Astrocyte (in vitro differentiated cells and primary cell): ENCODE measurements around the gene ESAM.

Source experiments
- EZH2 ChIP-seq: IDR thresholded peaks from 2 replicates; pipeline ENCODE4 v1.6.1; 2012; ENCODE audit warnings: mild to moderate bottlenecking, low read length, inconsistent platforms; ENCODE audit not compliant: insufficient read depth
- TF ChIP-seq, protein P1 (sequence below): IDR thresholded peaks from 2 replicates; pipeline ENCODE4 v1.5.1; 2011; ENCODE audit warnings: low read depth, mild to moderate bottlenecking, inconsistent platforms, low read length, moderate library complexity; ENCODE audit not compliant: insufficient read depth

DNA sequence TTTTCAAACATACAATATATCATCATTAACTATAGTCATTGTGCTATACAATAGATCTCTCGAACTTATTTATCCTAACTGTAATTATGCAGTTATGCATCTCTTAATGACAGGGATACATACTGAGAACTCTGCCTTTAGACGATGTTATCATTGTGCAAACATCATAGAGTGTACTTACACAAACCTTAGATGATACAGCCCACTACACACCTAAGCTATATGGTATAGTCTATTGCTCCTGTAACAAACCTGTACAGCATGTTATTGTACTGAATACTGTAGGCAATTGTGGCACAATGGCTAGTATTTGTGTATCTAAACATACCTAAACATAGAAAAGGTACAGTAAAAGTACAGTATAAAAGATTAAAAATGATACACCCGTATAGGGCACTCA lies 49.7 kb downstream of the ESAM start:
- TF ChIP-seq, protein P1, sequence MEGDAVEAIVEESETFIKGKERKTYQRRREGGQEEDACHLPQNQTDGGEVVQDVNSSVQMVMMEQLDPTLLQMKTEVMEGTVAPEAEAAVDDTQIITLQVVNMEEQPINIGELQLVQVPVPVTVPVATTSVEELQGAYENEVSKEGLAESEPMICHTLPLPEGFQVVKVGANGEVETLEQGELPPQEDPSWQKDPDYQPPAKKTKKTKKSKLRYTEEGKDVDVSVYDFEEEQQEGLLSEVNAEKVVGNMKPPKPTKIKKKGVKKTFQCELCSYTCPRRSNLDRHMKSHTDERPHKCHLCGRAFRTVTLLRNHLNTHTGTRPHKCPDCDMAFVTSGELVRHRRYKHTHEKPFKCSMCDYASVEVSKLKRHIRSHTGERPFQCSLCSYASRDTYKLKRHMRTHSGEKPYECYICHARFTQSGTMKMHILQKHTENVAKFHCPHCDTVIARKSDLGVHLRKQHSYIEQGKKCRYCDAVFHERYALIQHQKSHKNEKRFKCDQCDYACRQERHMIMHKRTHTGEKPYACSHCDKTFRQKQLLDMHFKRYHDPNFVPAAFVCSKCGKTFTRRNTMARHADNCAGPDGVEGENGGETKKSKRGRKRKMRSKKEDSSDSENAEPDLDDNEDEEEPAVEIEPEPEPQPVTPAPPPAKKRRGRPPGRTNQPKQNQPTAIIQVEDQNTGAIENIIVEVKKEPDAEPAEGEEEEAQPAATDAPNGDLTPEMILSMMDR, result no peak
- TF ChIP-seq EZH2, result no peak
